ENCODE results near the gene C5orf52.
"Not testable (repeated sequence)": the region's sequence is repeated elsewhere in the genome, so short reads cannot be mapped to it uniquely, and the experiment has no call there.

DNA sequence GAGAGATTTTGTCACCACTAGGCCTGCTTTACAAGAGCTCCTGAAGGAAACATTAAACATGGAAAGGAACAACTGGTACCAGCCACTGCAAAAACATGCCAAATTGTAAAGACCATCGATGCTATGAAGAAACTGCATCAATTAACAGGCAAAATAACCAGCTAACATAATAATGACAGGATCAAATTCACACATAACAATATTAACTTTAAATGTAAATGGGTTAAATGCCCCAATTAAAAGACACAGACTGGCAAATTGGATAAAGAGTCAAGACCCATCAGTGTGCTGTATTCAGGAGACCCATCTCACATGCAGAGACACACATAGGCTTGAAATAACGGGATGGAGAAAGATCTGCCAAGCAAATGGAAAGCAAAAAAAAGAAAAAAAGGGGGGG is 51.6 kb downstream of the C5orf52 start:
- TF ChIP-seq, protein P1, sequence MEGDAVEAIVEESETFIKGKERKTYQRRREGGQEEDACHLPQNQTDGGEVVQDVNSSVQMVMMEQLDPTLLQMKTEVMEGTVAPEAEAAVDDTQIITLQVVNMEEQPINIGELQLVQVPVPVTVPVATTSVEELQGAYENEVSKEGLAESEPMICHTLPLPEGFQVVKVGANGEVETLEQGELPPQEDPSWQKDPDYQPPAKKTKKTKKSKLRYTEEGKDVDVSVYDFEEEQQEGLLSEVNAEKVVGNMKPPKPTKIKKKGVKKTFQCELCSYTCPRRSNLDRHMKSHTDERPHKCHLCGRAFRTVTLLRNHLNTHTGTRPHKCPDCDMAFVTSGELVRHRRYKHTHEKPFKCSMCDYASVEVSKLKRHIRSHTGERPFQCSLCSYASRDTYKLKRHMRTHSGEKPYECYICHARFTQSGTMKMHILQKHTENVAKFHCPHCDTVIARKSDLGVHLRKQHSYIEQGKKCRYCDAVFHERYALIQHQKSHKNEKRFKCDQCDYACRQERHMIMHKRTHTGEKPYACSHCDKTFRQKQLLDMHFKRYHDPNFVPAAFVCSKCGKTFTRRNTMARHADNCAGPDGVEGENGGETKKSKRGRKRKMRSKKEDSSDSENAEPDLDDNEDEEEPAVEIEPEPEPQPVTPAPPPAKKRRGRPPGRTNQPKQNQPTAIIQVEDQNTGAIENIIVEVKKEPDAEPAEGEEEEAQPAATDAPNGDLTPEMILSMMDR (IDR thresholded peaks at IDR 0.05), result not testable (repeated sequence)
- TF ChIP-seq POLR2A (IDR thresholded peaks at IDR 0.05), result not testable (repeated sequence)

All from adrenal gland (tissue), 5 donors.